Upper lobe of right lung (tissue), 1 donor: ENCODE measurements around the gene CABLES1. TPM values are rescaled to one million over a fixed set of nuclear protein-coding genes. Genes with fewer than 3 reads are reported as not detected.
"Not testable (repeated sequence)": the region's sequence is repeated elsewhere in the genome, so short reads cannot be mapped to it uniquely, and the experiment has no call there.

Experiments
- ATAC-seq: fragments of 200-7000 bp; cut with Tn5 transposase; one replicate; pipeline ENCODE4 v1.9.1; 2020; ENCODE audit warnings: mild to moderate bottlenecking, moderate library complexity
- DNase-seq: peaks from one replicate; pipeline ENCODE4 v3.0.0-alpha.2; 2020
- H3K27ac ChIP-seq: fragments of 200-600 bp; one replicate; pipeline ENCODE4 v1.8.0; 2022
- H3K27me3 ChIP-seq: fragments of 200-600 bp; one replicate; pipeline ENCODE4 v1.8.0; 2022; ENCODE audit warnings: mild to moderate bottlenecking
- H3K36me3 ChIP-seq: fragments of 200-600 bp; one replicate; pipeline ENCODE4 v1.8.0; 2022
- H3K4me1 ChIP-seq: fragments of 200-600 bp; one replicate; pipeline ENCODE4 v1.8.0; 2022
- H3K4me3 ChIP-seq: fragments of 200-600 bp; one replicate; pipeline ENCODE4 v1.8.0; 2022; ENCODE audit warnings: mild to moderate bottlenecking
- H3K9me3 ChIP-seq: fragments of 200-600 bp; one replicate; pipeline ENCODE4 v1.8.0; 2022
- CTCF ChIP-seq: fragments of 200-600 bp; IDR thresholded peaks from one replicate; pipeline ENCODE4 v1.8.0; 2022; ENCODE audit warnings: antibody characterized with exemption
- intact Hi-C: fragments of 100-400 bp; cut with DNase I; formaldehyde crosslinking; loops from one replicate; pipeline ENCODE4 v1.11.0; 2022
- long read RNA-seq: library from polyadenylated mRNA; unstranded; transcript quantifications from one replicate; pipeline ENCODE4 v2.0.0, GENCODE V29; 2021
- total RNA-seq: library from RNA; stranded (reverse); fragmentation: NEBNext Ultra II Directional; extraction: Animal tissue kit (Norgen Biotek cat#: 25700); gene quantifications from one replicate; pipeline ENCODE4 v1.2.1, GENCODE V29; 2021
- donor health status: DM: no; HTN: yes; CAD: no; lungs with severe emphysema.

CABLES1 gene
- 39.5 TPM for total RNA-seq
- long read RNA-seq, full-length matches to known transcripts: 61 of 80 reads
- long read RNA-seq, partial matches to known transcripts: 3 of 80 reads
- long read RNA-seq, other reads (novel, unspliced or antisense): 16 of 80 reads

GRCh38 chr18:23134780-23135549 lies at the start of gene CABLES1:
Gene CABLES1, plus strand, starts transcription at chr18:23135485. Its CDS starts 278 bp downstream, at chr18:23135763.
- Histone ChIP-seq H3K9me3 (no peaks in the 10 kb centered on the region), H3K4me1 (peaks cover 16% of the 10 kb centered on the region), H3K27ac (peak within 1 kb of the TSS; percentile 81), H3K4me3 (peak within 1 kb of the TSS; percentile 69), H3K36me3 (no peaks in the 10 kb centered on the region), H3K27me3 (no peaks in the 10 kb centered on the region)
- DNase-seq: peak; percentile 89
- TF ChIP-seq CTCF: no peak
- ATAC-seq: peak; percentile 39
- intact Hi-C loops: loop anchor here (5.0 kb wide), 1 partner anchor 242 kb away; no protein-coding TSS in a partner anchor

DNA sequence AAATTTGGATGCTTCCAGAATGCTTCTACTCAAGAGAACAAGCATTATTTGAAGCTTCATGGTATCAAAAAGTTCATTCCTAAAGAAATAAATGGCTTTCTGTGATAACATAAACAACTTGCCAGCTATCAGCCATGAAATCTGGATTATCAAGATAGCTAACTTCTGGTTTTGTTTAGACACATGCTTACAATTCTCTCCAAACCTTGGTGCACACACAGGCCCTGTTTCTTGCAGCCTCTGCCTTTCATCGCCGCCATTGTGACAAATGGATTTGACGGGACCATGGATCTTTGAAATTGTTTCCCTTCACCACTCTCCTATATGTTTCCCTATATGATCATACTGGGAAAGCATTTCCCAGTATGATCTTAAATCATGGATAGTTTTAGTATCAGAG lies 47.9 kb upstream of the CABLES1 start:
- Histone ChIP-seq H3K27ac (no peak overlapping the region), H3K27me3 (no peaks in the 10 kb centered on the region), H3K36me3 (no peaks in the 10 kb centered on the region), H3K4me1 (no peaks in the 10 kb centered on the region), H3K9me3 (no peaks in the 10 kb centered on the region), H3K4me3 (no peak overlapping the region)
- intact Hi-C loops: no loop called here
- ATAC-seq (no peak), DNase-seq (no peak)
- no peak for TF ChIP-seq CTCF

DNA sequence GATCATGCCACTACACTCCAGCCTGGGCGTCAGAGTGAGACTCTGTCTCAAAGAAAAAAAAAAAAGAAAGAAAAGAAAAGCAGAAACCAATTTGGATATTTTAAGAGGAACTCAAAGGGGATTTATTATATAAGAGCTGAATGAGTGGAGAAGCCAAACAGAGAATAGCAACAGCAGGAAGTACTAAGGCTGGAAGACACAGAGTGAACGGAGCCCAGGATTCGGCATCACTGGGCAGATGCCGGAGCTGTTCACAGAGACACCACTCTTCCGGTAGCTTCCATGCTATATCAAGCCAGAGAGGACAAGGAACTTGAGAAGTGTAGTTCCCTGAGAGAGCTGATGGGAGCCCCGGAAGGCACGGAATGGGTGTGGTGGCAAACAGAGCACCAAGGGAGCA lies 47.0 kb upstream of the CABLES1 start:
- H3K9me3 ChIP-seq: no peaks in the 10 kb centered on the region
- intact Hi-C loops: no loop called here
- no peaks in the 10 kb centered on the region for H3K27me3 ChIP-seq
- no peak for ATAC-seq
- TF ChIP-seq CTCF: no peak
- H3K4me3 ChIP-seq: no peak overlapping the region
- no peaks in the 10 kb centered on the region for H3K36me3 ChIP-seq
- H3K27ac ChIP-seq: no peak overlapping the region
- no peak for DNase-seq
- H3K4me1 ChIP-seq: no peaks in the 10 kb centered on the region

GRCh38 chr18:23091017-23091993 lies 44.0 kb upstream of the CABLES1 start:
- H3K9me3 ChIP-seq, H3K4me1 ChIP-seq, H3K4me3 ChIP-seq, H3K27ac ChIP-seq, H3K36me3 ChIP-seq, DNase-seq, H3K27me3 ChIP-seq, intact Hi-C loops: not testable (repeated sequence)
- peak; percentile 49 for ATAC-seq

DNA sequence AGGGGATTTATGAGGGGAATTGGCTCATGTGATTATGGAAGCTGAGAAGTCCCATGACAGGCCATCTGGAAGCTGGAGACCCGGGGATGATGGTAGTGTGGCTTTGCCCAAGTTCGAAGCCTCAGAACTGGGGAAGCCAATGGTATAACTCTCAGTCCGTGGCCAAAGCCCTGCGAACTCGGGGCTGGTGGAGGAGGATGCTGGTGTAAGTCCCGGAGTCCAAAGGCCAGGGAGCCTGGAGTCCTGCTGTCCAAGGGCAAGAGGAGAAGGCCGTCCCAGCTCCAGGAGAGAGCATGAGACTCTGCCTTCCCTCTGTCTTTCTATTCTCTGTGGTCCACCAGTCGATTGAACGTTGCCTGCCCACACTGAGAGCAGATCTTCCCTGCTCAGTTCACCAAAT lies 43.2 kb upstream of the CABLES1 start:
- no peak for DNase-seq
- no peaks in the 10 kb centered on the region for H3K36me3 ChIP-seq
- H3K27me3 ChIP-seq: no peaks in the 10 kb centered on the region

GRCh38 chr18:23093130-23093529 lies 42.2 kb upstream of the CABLES1 start:
- H3K36me3 ChIP-seq, DNase-seq, H3K27me3 ChIP-seq, intact Hi-C loops, H3K4me1 ChIP-seq, H3K27ac ChIP-seq, ATAC-seq, H3K4me3 ChIP-seq, H3K9me3 ChIP-seq: not testable (repeated sequence)

More for the DNA sequence above, 43.2 kb upstream of the CABLES1 start:
- H3K9me3 ChIP-seq: no peaks in the 10 kb centered on the region
- H3K4me1 ChIP-seq: no peaks in the 10 kb centered on the region
- no peak overlapping the region for H3K27ac ChIP-seq
- intact Hi-C loops: no loop called here
- TF ChIP-seq CTCF: no peak
- no peak for ATAC-seq
- H3K4me3 ChIP-seq: no peak overlapping the region
